HG03575 (cell line): ENCODE measurements around the gene BMP8A.

Experiments used
- ATAC-seq: cut with Tn5 transposase; IDR thresholded peaks from one replicate; pipeline ENCODE4 v1.9.1; 2021; ENCODE audit not compliant: unreplicated experiment, insufficient number of reproducible peaks, low FRiP score; ENCODE audit errors: extremely low read depth

The BMP8A gene

GRCh38 chr1:39561279-39561678, 69.8 kb downstream of the BMP8A start:
- no peak for ATAC-seq

GRCh38 chr1:39562886-39563285, 71.5 kb downstream of the BMP8A start:
- no peak for ATAC-seq

GRCh38 chr1:39563669-39564068, 72.2 kb downstream of the BMP8A start:
- no peak for ATAC-seq

- ATAC-seq = no peak
Observed at GRCh38 chr1:39564340-39564739, 72.9 kb downstream of the BMP8A start.

- no peak for ATAC-seq
Observed at GRCh38 chr1:39564941-39565340, 73.5 kb downstream of the BMP8A start.

GRCh38 chr1:39566441-39567137, 75.2 kb downstream of the BMP8A start:
- ATAC-seq = no peak

- no peak for ATAC-seq
Observed at GRCh38 chr1:39567302-39567701, 75.9 kb downstream of the BMP8A start.

- no peak for ATAC-seq
Observed at GRCh38 chr1:39568208-39568607, 76.8 kb downstream of the BMP8A start.

- no peak for ATAC-seq
Observed at GRCh38 chr1:39569034-39569433, 77.6 kb downstream of the BMP8A start.

- ATAC-seq = no peak
Observed at GRCh38 chr1:39570477-39571177, 79.2 kb downstream of the BMP8A start.

GRCh38 chr1:39571178-39571483, 79.7 kb downstream of the BMP8A start:
- ATAC-seq = no peak

- ATAC-seq = no peak
Observed at GRCh38 chr1:39572379-39573096, 81.1 kb downstream of the BMP8A start.

GRCh38 chr1:39573097-39573465, 81.6 kb downstream of the BMP8A start:
- ATAC-seq = no peak

GRCh38 chr1:39573736-39574624, 82.5 kb downstream of the BMP8A start:
- ATAC-seq = no peak

- ATAC-seq = no peak
Observed at GRCh38 chr1:39574646-39575045, 83.2 kb downstream of the BMP8A start.
